ENCODE measurements around the gene ABCB6.

GRCh38 chr2:219250049-219250781 lies 31.5 kb upstream of the ABCB6 start:
- TF ChIP-seq CTCF (optimal IDR thresholded peaks at IDR 0.05 in 1 of 3, IDR thresholded peaks at IDR 0.05 in 1 of 3, conservative IDR thresholded peaks at IDR 0.05 in 1 of 3; ENCODE audit: extremely low read depth in 1 of 3, insufficient read depth in 2 of 3, low read length in 3 of 3), result no peak
- TF ChIP-seq EZH2 (IDR thresholded peaks at IDR 0.05; ENCODE audit: low read length), result no peak
